ENCODE data around the gene LIG4.
"Not testable (repeated sequence)": the region's sequence is repeated elsewhere in the genome, so short reads cannot be mapped to it uniquely, and the experiment has no call there.

LIG4 gene

DNA sequence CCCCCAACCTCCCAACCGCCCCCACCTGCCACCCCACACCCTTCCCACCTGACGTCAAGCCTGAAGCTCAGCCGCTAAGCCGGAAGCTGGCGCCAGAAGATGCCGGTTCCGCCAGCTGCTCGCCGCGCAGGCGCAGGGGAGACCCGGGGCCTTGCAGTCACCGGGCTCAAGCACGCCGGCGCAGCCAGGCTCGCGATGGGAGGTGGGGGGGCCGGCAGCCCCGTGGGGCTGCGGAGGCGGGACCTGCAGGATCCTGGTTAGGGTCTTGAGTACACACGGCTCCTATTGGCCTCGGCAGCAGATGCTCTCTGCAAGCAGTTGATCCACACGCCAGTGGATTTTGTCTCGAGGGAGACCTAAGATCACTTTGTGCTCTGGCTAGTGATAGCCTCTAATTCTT, at the start of gene LIG4:
Gene LIG4 (minus strand): TSS at position 101 of the 400 bp plus-strand sequence. CDS start 4,268 bp downstream, outside the sequence.
- peak; percentile 83 to 86 for DNase-seq (ENCODE audit: low read depth in 1 of 2, low spot score in 1 of 2)

DNA sequence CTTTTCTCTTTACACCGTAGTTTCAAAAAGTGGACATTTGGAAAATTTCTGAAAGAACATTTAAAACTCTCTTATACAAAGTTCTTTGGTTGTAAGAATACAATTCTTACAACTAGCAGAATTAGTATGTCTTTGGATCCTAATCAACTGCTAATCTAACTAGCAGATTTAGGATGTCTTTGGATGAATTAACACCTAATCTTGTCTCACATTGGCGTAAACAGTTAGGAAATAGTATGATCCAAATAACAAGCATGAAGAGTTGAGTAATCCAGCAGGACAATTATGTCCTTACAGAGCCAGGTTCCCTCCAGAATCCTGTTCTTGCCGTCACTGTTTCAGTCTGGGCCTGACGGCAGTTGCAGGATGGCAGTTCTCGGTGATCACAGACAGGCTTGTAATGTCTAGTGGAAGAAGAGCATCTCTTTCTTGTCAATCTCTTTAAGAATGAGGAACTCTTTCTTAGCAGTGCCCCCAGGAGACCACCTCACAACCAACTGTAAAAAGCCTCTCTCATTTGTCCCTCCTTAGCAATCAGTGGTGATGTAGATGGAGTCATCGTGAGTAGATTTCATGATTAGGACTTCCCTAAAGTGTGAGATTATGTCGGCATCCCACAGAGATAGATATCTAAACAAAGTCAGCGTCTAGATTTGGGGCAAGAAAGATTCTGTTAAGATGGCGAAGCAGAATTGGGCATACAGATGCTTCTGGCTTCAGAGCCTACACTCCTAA, 48.5 kb upstream of the LIG4 start:
- DNase-seq (ENCODE audit: low read depth in 1 of 2, low spot score in 1 of 2): no peak

DNA sequence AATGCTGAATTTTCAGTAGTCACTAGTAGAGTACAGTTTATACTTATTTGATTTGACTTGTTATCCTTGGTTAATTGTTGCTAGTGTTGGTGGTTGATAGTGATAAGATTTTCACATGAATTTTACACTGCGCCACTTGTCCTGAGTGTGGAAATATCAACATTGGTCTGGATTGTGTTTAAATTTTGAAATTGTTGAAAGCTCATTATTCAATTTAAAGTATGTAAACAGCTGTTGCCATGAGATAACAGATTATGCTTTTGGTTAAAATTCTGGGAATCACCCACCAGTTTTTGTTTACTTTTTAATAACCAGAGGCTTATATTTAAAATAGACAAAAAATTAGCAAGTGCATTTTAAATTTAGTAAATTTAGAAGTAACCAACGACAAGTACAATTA, 41.9 kb upstream of the LIG4 start:
- DNase-seq (ENCODE audit: low read depth in 1 of 2, low spot score in 1 of 2): no peak

DNA sequence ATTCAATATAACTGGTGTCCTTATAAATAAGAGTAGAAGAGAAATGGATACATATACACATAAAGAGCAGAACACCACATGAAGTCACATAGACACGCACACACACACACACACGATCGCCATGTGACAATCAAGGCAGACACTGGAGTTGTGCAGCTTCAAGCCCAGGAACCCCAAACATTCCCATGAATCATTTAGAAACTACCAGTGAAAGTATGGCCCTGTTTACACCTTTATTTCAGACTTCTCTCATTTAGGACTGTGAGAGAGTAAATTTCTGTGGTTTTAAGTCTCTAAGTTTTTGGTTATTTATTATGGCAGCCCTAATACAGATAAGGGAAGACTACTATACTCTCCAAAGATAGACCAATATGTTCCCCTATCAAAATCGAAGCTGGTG, 33.8 kb upstream of the LIG4 start:
- no peak for DNase-seq (ENCODE audit: low read depth in 1 of 2, low spot score in 1 of 2)

DNA sequence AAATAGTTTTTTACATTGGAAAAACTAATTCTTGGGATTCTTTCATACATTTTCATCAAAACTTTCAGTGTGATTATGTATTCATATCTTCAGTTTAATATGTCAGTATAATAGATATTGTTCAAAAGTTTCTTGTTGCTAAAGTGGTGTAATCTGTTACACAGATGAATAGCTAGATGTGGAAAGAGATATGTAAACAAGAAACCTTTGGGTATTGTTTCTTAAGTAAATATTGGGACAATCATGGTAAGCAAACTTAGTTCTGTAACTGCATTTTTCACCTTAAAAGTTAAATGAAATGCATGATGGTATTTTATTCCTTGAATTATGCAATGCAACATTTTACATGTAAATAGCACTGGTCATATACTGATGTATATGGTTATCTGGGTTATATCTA, 15.0 kb upstream of the LIG4 start:
- no peak for DNase-seq (ENCODE audit: low read depth in 1 of 2, low spot score in 1 of 2)

DNA sequence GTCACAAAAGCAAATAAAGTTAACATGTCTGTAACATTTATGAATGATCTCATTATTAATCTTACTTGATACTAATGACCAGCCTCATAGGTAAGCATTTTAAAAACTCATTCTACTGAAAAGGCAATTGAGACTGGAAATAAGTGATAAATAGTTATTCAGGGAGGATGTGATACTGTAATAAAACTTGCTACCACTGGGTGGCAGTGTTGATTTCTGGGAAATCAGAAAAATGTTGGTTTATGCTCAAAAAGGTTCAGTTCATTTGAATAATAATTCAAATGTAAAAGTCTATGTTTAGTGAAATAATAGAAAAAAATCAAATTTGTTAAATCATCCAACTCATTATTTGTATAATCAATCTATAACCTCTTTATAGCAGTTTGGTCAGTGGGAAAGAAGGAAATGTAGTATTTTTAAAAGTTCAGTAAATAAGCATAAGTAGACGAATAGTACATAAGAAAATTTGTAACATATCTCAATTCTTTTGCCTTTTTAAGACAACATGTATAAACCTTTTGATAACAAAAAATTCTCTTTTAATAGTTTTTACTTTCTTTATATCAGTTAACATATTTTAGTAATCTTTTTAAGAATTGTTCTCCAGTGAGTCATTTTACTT, 12.4 kb upstream of the LIG4 start:
- no peak for DNase-seq (ENCODE audit: low read depth in 1 of 2, low spot score in 1 of 2)

DNA sequence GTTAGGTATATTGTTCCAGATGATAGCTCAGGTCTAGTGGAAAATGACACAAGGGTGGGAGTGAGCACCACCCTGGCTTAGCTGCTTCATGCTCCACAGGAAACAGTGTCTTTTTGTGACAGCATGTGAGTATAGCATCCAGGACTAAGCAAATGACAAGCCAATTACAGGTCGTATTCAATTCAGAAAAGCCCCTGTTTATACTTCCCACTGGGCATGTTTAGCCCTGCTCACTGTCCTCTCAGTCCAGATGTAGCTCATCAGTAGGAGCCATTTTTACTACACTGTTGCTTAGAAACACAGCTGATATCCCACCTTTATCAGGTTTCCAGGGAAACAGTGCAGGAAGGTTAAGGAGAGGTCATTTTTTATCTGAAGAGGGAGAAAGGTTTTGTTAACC, 10.8 kb upstream of the LIG4 start:
- DNase-seq (ENCODE audit: low read depth in 1 of 2, low spot score in 1 of 2): no peak

DNA sequence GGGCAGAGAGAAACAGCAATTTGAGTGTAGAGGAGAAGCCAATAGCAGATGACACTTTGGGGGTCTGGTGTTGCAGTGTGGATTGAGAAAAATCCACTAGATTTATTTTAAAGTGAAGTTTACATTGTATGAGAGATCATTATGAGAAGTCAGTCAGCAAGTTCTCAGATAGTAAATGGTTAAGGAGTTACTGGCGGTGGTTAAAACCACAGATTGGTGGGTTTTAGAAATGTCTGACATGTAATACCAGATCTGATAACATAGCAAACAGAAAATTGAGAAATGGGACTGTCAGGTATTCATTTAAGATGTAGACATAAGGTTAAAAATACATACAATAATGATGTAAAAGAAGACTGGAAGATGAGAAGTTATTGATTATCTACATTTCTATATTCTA, 10.1 kb upstream of the LIG4 start:
- no peak for DNase-seq (ENCODE audit: low read depth in 1 of 2, low spot score in 1 of 2)

DNA sequence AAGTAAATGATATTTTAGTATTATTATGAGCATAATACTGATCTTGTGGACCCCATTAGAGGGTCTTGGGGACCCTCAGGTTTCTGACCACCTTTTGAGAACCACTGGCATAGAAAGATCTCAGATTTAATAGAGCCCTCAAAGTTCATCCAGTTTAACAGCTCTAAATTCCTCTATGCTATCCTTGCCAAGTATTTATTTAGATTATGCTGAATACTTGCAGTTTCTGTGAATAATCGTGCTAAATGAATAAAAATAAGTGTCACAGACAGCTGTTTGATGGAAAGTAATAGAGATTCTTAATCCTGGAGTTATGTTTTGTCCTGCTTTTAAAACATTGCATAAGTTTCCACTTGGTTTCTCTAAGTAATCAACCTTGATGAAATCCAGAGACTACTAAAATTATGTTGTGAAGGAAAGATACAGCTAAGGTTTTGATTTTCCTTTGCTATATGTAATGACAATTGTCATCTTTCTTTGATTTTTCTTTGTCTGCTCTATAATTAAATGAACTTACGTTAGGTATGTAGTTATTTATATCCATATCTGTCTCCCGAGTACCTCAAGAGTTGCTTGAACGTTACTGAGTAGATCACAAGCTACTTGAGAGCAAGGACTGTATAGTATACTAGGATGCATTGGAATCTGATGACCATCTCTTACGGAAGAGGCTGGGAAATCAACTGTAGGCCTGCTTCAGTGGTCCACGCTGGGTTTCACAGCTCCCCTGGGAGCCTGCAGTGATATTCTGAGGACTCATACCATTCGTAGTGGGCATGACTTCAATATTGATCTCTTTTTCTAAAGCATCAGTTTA, 8.6 kb upstream of the LIG4 start:
- DNase-seq (ENCODE audit: low read depth in 1 of 2, low spot score in 1 of 2): no peak

DNA sequence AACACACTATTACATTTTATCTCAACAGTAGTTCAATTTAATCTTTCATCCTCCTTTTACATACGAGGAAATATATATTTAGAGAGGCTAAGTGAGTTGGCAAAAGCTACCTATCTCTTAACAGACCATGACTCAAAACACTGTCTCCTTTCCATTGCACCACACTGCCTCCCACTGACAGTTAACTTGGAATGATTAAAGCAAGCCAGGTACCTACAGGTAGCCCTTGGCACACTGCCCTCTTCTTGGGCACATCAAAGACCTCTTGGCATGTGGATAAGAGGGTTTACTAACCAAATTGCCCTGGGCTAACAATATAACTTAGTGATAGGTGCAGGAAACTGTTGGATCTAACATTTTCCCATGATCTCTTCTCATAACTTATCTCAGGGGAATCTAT, 4.7 kb upstream of the LIG4 start:
- no peak for DNase-seq (ENCODE audit: low read depth in 1 of 2, low spot score in 1 of 2)

DNA sequence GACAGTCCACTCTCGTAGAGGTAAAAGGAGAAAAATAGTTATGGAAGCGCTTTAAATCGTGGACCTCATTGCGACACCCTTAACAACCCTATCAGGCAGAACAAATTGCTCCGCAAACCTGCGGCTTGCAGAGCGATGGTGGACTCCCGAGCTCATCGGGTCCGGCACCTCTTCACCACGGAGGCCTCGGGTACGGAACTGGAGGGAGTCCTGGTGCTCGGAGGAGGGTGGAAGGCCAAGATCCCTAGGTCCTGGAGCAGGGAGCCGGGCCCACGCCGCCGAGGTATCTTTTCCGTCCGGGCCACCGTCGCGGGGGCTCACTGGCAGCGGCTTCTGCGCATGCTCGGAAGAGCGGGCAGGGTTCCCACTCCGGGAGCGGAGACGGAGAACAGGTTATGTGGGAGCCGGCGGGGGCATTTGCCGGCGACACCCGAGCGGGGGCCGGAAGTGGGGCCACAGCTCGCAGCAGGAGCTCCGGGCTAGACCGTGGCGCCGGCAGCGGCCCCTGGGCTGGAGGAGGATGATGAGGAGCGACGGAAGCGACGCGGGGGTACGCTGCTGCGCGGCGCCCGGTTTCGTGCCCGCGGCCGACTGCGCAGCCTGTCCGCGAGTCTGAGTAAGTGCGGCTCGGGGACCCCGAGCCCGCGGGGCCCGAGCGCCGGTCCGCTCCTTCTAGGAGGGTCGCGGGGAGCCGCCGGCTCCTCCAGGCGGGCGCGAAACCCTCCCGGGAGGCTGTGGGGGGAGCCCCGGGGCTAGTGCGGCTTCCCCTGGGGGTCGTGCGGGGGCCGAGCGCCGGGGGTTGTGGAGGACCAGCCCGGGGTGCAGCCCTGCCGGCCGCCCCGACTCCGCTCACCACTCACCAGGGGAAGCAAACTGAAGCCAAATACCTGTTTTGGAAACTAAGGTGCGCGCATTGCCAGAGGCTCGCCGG, 3.0 kb upstream of the LIG4 start, which contains the start of gene ABHD13:
Gene ABHD13 (plus strand): TSS at position 349 of the 931 bp plus-strand sequence. CDS start 10,827 bp downstream, outside the sequence.
- peak; percentile 82 to 90 for DNase-seq (ENCODE audit: low read depth in 1 of 2, low spot score in 1 of 2)

DNA sequence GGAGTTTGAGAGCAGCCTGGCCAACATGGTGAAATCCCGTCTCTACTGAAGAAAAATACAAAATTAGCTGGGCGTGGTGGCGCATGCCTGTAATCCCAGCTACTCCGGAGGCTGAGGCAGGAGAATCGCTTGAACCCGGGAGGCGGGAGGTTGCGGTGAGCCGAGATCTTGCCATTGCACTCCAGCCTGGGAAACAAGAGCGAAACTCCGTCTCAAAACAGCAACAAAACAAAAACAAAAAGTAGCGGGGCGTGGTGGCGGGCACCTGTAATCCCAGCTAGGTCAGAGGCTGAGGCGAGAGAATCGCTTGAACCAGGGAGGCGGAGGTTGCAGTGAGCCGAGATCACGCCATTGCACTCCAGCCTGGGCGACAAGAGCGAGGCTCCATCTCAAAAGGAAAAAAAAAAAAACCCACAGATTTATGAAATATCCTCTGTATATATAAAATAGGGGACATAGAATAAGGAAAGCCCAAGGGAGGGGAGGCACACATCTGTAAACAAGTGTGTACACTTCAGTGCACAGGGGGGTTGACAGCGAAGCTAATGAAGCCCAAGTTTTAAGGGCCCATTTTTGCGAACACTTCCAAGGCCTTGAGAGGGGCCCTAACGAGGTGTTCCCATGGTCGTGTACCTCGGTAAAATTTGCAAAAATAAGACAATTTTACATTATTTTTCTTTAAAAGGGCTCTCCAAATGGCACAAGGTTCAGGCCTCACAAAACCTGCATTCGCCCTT, 2.1 kb upstream of the LIG4 start:
- DNase-seq (ENCODE audit: low read depth in 1 of 2, low spot score in 1 of 2): not testable (repeated sequence)

DNA sequence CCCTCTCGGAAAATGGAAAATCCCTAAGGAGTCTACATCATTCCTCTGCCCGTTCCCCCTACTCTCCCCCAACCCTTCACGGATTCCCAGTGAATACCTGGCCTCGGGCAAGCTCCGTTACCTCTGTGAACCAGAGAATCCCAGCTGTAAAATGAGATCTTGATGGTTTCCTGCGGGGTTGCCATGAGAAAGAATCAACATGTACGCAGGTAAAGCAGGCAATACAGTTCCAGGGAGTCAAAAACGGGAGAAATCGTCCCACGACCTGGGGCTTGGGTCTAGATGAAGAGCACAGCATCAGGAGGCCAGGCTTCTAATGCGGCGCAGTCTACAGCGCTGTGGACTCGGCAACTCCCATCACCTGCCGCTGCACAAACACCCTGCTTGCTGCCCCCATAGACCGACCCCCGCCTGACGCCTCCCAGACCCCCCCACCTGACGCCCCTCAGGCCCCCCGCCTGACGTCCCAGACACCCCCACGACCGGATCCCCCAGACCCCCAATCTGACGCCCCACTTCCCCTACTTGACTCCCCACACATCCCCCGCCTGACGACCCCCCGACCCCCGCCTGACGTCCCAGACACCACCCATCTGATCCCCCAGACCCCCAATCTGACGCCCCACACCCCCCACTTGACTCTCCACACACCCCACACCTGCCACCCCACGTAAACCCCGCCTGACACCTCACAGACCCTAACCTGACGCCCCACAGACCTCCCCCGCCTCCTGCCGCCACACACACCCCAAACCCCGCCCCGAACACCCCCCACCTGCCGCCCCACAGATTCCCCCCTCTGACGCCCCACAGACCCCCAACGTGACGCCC, 680 bp downstream of the LIG4 start:
- no peak for DNase-seq (ENCODE audit: low read depth in 1 of 2, low spot score in 1 of 2)

DNA sequence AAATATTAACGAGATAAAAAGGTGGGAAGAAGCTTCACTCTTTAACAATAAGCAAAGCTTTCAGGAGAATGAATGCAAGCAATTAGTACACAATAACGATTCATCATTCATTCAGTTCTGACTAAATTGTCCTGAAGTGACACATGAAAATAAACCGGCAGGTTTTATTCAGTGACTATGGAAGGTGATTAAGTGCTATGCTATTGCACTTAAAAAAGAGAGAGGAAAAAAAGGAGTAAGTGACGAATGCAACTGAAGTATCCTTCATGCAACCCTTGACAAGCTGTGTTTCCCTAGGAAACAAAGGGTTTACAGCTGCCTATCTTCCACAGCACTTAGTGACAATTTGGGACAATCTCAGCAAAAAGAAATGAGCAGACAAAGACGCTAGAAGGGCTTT, 1.4 kb downstream of the LIG4 start:
- DNase-seq (ENCODE audit: low read depth in 1 of 2, low spot score in 1 of 2): no peak

DNA sequence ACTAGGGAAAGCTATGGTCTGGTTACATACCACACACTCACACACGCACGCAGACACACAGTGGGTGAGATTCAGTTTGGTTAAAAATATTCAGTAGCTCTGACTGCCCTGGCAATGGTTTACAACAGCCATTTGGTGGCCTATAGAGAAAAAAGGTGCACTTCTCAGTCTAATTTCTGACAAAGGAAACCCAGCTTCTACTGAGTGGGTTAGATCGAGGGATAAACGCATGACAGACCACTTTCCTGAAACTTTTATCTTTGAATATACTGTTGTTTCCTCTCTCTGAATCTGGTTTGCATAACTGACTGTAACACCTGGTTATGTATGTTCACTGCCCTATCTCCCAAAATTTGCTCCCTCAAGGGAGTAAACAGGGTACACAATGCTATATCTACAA, 2.5 kb downstream of the LIG4 start:
- no peak for DNase-seq (ENCODE audit: low read depth in 1 of 2, low spot score in 1 of 2)

DNA sequence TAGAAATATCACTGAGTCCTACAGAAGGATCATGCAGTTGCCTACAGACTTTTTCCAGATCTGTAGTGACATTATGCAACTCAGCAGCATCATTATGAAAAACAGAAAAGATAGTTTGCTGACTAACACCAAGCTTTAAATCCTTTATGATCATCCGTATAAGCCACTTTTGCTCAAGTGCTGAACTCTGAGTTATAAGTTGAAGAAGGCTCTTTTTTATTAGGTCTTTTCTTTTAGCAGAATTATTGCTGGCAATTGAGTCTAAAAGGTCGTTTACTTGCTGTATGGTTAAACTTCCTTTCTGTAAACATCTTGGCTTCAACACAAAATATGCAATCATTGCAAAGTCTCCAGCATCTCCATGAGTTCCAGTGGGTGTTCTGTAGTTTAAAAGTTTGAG, 4.8 kb downstream of the LIG4 start:
- DNase-seq (ENCODE audit: low read depth in 1 of 2, low spot score in 1 of 2): no peak

DNA sequence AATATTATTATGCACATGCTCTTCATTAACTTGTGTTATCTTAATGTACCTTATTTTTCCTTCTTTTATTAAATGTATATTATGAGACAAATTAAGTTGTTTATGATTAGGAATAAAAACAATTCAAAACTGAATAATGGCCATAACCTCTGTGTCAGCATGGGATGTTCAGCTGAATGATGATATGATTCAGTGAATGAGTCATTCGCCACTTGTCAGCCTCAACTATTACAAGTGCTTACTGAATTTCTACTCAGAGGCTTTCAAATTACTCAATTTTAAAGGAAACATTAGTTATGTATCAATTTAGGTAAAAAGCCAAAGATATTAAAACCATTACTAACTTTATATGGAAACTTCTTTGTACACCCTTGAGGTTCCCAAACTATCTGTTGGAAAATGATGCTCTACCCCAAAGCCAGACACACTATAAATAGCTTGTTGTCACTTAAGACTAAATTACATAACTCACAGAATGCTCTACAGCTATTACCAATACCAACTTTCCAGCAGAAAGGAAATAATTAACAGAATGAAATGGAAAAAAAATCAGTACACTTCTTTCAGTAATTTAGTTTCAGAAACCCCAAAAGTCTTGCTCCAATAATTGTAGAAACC, 14.4 kb downstream of the LIG4 start:
- DNase-seq (ENCODE audit: low read depth in 1 of 2, low spot score in 1 of 2): no peak

DNA sequence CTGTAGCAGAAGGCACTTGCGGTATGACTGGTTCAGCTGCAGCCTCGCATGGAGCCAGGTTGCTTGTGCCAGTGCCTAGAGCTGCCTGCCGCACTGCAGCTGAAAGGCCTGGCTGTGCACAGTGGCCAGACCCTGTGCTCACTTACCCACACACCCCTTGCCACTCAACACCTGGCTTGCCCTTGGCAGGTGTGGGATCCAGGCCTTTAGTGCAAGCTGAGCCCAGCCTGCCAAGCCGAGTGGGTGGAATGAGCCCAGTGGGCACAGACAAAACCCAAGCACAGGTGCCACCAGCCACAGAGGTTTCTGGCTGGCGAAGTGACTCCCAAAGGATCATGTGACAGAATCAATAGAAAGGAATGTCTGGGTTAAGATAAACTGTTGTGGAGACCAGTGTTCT, 19.5 kb downstream of the LIG4 start:
- DNase-seq (ENCODE audit: low read depth in 1 of 2, low spot score in 1 of 2): no peak

DNA sequence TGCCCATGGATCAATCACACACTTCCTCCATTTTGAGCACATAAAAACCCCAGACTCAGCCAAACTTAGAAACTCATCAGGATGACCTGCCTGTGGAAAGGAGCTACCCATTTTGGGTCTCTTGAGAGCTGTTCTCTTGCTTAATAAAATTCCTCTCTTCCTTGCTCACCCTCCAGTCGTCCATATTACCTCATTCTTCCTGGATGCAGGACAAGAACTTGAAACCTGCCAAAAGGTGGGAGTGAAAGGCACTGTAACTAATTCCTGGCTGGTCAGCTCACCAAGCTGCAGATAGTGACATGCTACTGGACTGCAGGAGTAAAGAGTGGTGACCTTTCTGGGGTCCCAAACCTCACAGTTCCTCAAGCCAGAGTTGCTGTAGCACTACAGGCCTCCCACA, 20.2 kb downstream of the LIG4 start:
- DNase-seq (ENCODE audit: low read depth in 1 of 2, low spot score in 1 of 2): no peak

Data from stimulated activated CD4-positive, alpha-beta T cell treated with anti-CD3 and anti-CD28 coated beads, Interleukin-15, amount 100 ng/mL, for 1 hour (primary cell).